Activated T-cell treated with anti-CD3 and anti-CD28 coated beads for 48 hours (primary cell): ENCODE measurements around the gene SPOCK1.
"Not testable (repeated sequence)": the region's sequence is repeated elsewhere in the genome, so short reads cannot be mapped to it uniquely, and the experiment has no call there.

Experiments used
- DNase-seq: peaks from one replicate; pipeline ENCODE4 v3.0.0-alpha.2; 2020; ENCODE audit warnings: low read depth

The SPOCK1 gene

DNA sequence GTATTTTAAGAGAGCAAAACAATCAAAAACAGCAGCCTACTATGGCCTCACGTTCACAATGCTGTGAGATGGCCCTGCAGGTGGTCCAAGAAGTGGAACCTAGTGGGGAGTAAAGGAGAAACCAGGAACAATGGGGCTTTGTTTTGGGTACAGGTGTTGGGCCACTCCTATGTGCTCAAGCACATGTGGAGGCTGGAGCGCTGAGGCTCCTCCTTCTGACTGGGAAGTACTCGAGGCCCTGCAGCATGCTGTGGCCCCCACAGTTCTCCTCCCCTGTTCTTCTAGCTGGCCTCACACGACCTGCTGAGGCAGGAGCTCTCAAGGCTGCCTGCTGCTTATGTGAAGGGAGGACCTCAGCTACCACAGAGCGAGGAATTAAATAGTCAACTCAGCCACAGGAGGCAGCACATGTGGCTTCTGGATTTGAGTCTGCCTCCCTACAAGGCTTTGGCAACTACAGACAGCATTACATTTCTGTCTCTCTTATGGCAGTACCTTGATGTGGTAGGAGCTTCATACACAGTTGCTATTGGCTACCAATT, 482.3 kb downstream of the SPOCK1 start:
- no peak for DNase-seq

DNA sequence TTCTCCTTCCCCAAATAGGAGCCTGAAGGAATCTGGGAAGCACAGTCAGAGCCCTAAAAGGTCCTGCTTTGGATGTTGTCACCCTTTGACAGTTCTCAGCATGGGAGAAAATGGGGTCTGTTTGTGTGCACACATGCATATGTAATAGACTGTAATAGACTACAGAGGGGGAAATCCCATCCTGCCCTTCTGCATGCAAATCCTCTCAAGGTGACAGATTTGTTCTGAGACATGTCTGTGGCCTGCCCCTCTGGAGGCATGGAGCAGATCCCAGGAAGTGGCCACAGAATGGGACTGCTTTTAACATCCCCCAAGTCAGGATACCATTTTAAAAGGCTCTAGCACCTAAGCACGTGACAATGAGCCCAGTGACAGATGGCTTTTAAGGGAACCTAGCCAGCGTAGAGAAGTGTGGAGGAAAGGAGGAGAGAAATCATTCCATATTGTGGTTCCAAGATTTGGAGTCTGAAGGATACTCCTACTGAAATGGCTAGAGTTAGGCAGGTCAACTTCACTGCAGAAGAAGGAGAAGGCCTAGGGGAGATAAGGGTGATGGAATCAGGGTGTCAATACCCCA, 483.5 kb downstream of the SPOCK1 start:
- no peak for DNase-seq

DNA sequence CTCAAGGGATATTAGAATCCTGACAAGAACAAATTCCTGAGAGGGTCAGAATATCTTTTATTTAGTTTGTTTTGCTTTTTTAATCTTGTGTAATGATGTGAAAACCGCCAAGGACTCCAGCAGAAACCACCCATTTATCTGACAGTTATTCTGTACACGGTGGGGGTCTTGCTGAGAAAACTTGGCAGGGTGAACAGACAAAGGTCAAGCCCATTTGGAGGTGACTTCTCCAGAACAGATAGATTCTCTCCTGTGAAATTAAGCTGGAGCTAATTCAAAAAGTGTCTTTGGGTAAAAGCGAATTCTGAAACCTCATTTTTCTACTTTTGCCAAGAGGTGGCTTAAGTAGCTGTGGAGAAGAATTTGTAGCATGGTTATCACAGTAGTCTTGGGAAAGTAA, 484.4 kb downstream of the SPOCK1 start:
- no peak for DNase-seq

DNA sequence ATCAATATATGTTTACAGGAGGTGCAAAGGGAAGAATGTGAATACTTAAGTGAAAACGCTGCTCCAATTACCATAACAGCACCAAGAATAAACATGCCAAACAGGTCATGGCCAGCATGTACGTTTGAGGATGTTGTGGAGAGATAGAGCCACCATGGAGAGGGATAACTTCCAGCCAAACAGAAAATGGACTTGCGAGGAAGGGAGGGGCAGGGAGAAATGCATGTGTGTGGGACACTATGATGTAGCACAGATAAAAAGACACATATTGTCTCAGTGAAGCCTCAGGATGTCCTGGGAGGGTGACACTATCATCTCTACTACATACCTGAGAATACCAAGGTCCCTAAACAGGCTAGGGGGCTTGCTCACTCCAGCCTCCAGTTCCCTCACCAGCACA, 488.9 kb downstream of the SPOCK1 start:
- no peak for DNase-seq

DNA sequence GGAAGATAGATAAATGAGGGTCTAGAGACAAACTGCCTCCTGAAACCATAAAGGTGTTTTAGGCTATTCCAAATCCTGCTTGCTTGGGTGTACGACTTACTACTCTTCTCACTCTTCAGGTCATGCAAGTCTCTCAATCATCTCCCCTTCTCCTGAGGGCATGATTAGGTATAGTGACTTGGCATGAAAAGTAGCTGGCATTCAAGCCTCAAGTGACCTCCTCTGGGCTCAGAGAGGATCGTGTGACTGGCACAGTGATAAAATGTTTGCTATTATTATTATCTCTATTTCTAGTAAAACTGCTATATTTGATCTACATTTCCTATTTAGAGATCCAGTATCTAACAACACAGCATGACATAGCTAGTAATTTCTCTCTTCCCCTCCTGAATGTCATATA, 494.8 kb downstream of the SPOCK1 start:
- DNase-seq, result no peak

DNA sequence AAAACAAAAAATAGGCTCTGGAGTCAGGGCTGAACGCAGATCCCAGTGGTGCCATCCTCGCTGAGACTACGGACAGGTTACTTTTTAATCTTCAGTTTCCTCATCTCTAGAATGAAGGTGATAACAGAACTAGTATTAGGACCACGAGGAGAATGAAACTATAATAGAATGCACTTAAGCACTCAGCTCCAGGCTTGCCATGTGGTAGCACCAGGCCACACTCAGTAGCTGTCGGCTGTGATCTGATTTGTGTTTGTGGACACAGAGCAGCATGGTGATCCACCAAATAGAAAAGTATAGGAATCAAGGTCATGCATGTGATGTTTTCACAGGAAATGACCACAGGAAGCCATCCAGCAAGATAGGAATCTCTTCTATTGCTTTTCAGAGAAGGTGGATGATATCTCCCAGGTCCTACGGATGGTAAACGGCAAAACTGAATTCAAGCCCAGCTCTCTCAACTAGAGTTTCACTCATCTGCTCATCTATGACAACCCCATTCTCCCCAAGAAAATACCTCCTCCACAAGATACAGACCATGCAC, 498.0 kb downstream of the SPOCK1 start:
- DNase-seq, result no peak

DNA sequence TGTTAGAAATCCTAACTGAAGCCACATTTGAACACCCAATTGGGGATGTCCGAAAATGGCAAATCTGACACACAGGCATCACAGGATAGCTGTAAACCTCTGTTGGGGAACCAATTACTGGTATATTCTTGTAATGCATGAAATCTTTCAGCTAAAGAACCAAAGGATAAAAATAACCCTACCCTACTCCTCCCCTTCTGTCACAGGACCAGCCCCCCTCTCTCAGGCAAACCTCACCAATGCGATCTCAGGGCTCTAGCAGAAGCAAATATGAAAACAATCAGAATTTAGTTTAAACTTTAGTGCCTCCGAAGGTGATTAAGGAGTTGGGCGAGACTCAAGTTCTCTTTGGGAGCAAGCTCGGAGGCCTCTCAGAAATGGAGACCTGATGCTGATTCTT, 499.3 kb downstream of the SPOCK1 start:
- no peak for DNase-seq

DNA sequence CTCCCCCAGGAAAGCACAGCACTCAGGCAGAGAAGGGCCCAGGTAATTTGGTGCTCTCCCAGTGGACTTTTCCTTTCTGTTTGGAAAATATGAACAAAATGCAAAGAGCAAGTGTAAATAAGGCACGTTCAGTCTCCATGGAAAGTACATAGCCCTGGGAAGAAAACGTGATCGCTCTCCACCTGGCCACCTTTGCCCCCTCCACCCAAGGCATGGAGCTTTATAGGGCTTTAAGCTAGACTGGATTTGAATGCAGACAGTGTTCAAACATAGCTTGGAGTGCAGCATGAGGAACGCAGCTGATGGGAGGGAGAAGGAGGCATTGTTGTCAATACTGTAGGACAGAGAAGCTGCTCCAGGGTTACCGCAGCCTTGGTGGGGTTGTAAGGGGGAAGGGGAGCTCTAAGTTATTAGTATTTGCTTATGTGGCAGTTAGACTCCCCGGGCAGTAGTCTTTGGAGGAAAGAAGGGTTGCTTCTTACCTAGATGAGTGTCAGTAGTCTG, 500.2 kb downstream of the SPOCK1 start:
- DNase-seq, result no peak

DNA sequence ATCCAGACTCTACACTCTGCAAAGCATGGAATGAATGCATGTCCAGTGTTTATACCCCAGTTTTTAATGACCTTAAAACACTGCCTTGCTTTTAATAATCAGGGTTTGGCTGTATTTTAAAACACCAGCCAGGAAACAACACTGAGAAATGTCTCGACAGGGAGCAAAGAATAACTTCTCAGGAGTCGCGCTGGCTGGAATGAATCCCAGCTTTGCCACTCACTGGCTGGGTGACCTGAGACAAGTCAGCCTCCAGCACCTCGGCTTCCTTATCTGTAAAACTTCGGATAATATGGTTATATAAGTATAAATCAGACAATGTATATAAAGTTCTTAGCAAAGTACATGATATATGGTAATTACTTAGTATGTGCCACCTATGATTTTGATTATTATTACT, 505.0 kb downstream of the SPOCK1 start:
- no peak for DNase-seq

DNA sequence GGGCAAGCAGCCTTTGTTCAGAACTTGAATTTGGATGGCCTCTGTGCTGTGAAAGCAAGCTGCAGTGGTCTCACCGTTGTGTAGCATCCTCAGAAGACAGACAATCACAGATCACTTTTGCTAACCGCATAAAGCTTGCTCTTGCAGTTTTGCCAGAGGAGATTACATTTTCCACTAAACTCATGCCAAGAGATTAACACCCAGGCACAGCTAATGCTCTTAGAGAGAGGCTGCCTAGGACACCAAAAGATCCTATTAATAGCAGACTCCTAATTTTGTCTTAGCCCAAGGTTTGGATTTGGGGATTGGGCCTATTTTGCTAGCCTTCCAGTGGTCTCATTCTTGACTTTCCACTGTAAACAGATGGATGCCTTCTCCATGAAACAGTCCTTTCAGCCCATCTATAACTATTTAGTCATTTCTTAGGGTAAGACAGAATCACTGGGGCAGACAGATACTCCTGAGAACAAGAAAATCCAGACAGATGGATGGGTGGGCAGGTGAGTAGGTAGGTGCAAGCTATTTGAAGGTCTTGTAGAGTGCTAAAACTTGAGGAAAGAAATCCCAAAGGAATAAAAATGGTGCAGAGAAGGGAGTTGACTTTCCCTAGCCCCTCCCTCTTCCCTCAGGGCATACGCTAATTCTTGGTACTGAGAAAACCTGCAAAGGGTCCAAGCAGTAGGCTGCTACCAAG, 506.2 kb downstream of the SPOCK1 start:
- DNase-seq, result no peak

DNA sequence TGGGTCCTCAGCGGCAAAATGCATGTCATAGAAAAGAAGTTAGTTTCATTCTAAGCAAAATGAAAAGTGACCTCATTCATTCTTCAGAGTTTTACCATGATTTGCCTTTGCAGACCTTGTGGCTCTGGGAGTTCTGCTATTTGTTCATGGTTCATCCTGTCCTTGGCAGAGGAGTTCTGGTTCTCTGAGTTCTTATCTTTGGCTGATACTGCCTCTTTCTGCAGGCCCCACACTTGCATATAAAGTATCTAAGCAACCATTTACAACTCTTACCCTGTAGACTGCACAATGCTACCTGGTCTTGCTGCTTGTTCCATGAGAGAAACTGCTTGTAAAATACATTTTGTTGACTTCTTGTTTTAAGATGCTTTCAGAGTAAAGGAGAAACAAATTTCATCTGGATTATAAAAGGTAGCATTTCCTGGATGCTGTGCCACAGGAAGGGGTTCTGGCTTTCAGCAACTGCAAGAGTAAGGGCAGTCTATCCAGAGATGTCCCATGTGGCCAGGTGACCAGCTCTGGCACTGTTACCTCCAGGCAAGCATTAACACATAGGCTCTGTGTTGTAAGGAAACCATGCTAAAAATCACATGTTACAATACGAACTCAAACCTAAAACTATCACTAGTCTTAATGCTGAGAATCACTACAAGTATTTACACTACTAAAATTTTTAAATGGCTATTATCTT, 513.2 kb downstream of the SPOCK1 start:
- DNase-seq, result no peak

DNA sequence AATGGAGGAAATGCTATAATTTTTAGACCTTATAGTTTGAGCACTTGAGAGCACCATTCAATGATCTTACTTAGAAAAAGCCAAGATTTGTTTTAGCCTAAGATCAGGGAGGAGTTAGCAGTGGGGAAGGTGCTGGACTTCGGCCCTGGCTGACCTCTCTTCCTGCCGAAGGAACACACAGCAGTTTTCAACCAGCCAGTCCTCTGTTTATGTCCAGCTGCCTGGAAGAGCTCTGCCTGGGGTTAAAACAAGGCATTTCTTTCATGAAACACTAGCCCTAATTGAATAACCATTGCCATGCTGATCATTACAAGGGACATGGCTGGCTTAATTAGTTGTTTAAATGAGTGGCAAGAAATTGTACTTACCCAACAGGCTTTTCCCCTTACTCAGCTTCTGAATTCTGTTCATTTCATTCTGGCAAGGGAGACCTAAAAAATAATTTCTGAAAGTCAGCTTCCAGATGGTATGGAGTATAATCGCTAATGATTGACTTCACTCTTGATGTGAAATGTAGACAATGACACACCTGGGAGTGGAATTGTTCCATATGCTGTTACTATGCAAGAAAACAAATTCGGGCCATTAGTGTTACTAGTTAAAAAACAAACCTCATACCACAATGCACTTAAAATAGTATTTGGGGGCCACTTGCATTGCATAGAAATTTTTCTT, 514.2 kb downstream of the SPOCK1 start:
- DNase-seq, result no peak

DNA sequence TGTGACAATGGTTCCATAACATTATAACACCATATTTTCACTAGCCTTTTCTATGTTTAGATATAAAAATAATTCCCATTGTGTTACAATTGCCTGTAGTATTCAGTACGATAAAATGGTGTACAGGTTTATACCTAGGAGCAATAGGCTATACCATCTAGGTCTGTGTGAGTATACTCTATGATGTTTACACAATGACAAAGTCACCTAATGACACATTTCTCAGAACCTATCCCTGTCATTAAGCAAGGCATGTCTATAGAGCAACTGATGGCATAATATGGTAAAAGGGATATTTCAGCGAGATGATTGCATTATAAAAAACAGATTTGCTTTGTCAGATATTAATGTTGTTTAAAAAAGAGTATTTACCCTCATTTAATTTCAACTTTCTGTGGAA, 517.2 kb downstream of the SPOCK1 start:
- no peak for DNase-seq

DNA sequence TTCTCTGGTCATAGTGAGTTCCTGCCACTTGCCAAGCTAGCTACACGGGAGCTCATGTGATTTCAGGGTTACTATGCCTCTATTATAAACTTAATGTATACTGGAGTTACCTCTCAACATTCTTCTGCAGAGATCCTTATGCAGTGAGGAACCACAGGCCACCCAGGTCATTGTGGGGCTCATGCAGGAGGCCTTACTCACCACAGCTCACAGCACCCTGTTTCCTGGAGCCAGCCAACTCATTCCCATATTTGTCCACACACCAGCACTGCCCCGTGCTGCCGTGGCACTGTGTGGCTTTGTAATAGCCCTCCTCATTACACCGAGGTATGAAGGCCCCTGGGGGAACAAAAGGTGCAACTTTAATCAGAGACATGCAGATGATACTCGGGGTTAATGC, 520.0 kb downstream of the SPOCK1 start:
- DNase-seq, result no peak

DNA sequence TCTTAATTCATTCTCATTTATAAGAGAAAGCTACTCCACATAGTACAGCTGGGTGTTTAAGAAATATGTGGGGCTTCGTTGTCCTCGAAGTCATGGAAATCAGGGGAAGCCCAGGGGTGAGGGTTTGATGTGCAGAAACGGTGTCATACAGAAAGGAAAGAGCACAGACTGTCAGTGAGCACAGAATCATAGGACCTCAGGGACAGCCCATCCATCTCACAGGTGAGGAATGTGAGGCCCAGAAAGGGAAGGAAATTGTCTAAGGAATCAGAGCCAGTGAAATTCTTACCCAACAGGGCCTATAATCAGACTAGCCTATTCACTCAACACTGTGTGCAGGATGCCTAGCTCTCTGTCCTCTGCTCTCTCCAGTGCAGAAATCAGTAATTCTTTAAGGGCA, 535.6 kb downstream of the SPOCK1 start:
- DNase-seq, result no peak

DNA sequence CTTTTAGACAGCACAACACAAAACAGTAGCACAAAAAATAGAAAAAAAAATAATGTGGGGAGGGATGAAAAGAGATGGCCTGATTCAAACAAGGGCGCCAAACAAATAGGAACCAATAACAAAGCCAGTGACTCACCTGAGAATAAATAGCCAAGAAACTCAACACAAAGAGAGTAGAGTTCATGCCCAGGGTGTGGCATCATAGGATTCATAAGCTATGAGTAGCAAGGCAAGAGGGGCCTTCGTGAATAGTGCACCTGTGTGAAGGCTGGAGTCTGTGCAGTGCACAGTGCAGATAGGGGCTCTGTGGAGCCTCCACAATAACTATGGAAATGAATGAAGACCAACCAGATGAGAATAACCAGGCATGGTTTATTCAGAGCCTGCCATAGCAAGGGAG, 541.7 kb downstream of the SPOCK1 start:
- no peak for DNase-seq

DNA sequence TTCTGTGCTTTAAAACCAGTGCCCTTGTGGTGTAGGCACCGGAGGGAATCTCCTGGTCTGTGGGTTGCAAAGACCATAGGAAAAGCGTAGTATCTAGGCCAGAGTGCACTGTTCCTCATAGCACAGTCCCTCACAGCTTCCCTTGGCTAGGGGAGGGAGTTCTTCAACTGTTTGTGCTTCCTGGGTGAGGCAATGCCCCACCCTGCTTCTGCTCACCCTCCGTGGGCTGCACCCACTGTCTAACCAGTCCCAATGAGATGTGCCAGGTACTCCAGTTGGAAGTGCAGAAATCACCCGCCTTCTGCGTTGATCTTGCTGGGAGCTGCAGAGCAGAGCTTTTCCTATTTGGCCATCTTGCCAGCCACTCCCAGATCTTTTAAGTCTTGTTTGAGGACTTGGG, 545.0 kb downstream of the SPOCK1 start:
- not testable (repeated sequence) for DNase-seq

DNA sequence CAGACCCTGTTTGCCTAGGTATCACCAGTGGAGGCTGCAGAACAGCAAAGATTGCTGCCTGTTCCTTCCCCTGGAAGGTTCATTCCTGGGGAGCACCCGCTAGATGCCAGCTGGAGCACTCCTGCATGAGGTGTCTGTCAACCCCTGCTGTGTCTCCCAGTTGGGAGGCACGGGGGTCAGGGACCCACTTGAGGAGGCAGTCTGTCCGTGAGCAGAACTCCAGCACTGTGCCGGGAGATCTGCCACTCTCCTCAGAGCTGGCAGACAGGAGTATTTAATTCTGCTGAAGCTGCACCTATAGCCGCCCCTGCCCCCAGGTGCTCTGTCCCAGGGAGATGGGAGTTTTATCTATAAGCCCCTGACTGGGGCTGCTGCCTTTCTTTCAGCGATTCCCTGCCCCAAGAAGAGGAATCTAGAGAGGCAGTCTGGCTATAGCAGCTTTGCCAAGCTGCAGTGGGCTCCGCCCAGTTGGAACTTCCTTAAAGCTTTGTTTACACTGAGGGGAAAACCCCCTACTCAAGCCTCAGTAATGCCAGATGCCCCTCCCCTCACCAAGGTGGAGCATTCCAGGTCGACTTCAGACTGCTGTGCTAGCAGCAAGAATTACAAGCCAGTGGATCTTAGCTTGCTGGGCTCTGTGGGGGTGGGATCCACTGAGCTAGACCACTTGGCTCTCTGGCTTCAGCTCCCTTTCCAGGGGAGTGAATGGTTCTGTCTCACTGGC, 545.6 kb downstream of the SPOCK1 start:
- not testable (repeated sequence) for DNase-seq

DNA sequence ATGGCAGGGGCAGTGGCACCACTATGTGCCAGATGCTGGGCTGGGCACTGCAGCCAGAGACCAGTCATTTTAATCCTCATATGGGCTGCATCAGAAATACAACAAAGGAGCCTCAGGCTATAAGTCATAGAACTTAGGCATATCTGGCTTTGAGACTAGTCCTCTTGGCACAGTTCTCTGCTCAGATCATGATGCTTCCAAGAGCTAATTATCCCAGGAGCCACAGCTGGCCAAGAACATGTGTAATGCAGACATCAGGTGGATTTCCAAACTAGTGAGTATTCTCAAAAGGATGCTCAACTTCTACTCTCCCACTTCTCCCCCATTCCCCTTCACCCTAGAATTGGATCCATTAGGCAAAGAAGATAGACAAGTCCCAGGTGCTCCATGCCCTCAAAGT, 571.6 kb downstream of the SPOCK1 start:
- DNase-seq, result no peak

DNA sequence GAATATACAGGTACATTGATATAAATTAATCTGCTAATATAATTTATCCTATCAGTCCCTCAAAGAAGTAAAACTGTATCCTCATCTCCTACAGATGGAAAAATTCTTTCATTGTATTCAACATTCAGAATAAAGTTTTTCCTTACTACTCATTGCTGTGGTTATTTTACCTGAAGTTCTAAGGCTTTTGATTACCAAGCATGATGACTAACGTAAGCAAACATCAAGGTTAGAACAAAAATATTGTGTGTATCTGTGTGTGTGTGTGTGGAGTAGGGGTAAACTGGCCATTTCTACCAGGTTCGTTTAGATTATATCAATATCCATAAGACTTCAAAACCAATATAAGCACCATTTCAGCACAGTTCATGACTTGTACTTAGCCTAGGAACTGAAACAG, 573.1 kb downstream of the SPOCK1 start:
- no peak for DNase-seq
